NCI-H2107 treated with DMSO at 0.1 percent for 48 hours (cell line): ENCODE results near the gene CFL2.
"Not testable (repeated sequence)": the region's sequence is repeated elsewhere in the genome, so short reads cannot be mapped to it uniquely, and the experiment has no call there.

Experiments used
- DNase-seq: peaks from one replicate; lab custom pipeline; 2025; ENCODE audit not compliant: unreplicated experiment; lab: John Stamatoyannopoulos, UW

CFL2 gene

GRCh38 chr14:34711796-34712712 lies 2.3 kb downstream of the CFL2 start:
- no peak for DNase-seq

GRCh38 chr14:34711169-34711568 lies 3.2 kb downstream of the CFL2 start:
- DNase-seq: peak; percentile 63

GRCh38 chr14:34710744-34711143 lies 3.6 kb downstream of the CFL2 start:
- DNase-seq: no peak

- DNase-seq: no peak
Measured at GRCh38 chr14:34710006-34710405, 4.4 kb downstream of the CFL2 start.

- no peak for DNase-seq
Measured at GRCh38 chr14:34707722-34708121, 6.7 kb downstream of the CFL2 start.

- no peak for DNase-seq
Measured at GRCh38 chr14:34701808-34702207, 12.6 kb downstream of the CFL2 start.

- no peak for DNase-seq
Measured at GRCh38 chr14:34700622-34701130, 13.7 kb downstream of the CFL2 start.

GRCh38 chr14:34699873-34700621 lies 14.3 kb downstream of the CFL2 start:
- DNase-seq: peak; percentile 96

GRCh38 chr14:34694216-34694615 lies 20.2 kb downstream of the CFL2 start:
- DNase-seq: not testable (repeated sequence)

GRCh38 chr14:34693228-34693939 lies 21.0 kb downstream of the CFL2 start:
- DNase-seq: no peak

- DNase-seq: no peak
Measured at GRCh38 chr14:34692898-34693227, 21.5 kb downstream of the CFL2 start.

- DNase-seq: no peak
Measured at GRCh38 chr14:34692348-34692747, 22.0 kb downstream of the CFL2 start.

GRCh38 chr14:34691206-34691605 lies 23.2 kb downstream of the CFL2 start:
- no peak for DNase-seq

- no peak for DNase-seq
Measured at GRCh38 chr14:34688470-34689206, 25.8 kb downstream of the CFL2 start.

- no peak for DNase-seq
Measured at GRCh38 chr14:34685819-34686428, 28.5 kb downstream of the CFL2 start.

GRCh38 chr14:34684578-34684977 lies 29.8 kb downstream of the CFL2 start:
- DNase-seq: no peak

- no peak for DNase-seq
Measured at GRCh38 chr14:34682787-34683321, 31.5 kb downstream of the CFL2 start.

- DNase-seq: no peak
Measured at GRCh38 chr14:34680806-34681479, 33.5 kb downstream of the CFL2 start.

GRCh38 chr14:34678735-34679134 lies 35.7 kb downstream of the CFL2 start:
- DNase-seq: no peak
